ENCODE measurements around the gene STK11IP. TPM values are rescaled to one million over a fixed set of nuclear protein-coding genes. Genes with fewer than 3 reads are reported as not detected.

Gene STK11IP
- total and polyA plus RNA-seq, 2 of the 13 experiments (the other 11 are each of a cell fraction or from before 2014, with no cell fraction given), result 12.8 to 24.0 TPM

GRCh38 chr2:219597552-219598307, at the start of gene STK11IP (continued):
- TF ChIP-seq, protein P1, sequence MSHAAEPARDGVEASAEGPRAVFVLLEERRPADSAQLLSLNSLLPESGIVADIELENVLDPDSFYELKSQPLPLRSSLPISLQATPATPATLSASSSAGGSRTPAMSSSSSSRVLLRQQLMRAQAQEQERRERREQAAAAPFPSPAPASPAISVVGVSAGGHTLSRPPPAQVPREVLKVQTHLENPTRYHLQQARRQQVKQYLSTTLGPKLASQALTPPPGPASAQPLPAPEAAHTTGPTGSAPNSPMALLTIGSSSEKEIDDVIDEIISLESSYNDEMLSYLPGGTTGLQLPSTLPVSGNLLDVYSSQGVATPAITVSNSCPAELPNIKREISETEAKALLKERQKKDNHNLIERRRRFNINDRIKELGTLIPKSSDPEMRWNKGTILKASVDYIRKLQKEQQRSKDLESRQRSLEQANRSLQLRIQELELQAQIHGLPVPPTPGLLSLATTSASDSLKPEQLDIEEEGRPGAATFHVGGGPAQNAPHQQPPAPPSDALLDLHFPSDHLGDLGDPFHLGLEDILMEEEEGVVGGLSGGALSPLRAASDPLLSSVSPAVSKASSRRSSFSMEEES (CRISPR knock-in tag; IDR thresholded peaks at IDR 0.05), result peak; percentile 75
- TF ChIP-seq ZNF333 (CRISPR knock-in tag; IDR thresholded peaks at IDR 0.05; ENCODE audit: borderline replicate concordance), result 0 out of 2 replicates have a peak, but pooled peaks have one; percentile 49
- TF ChIP-seq, protein P2, sequence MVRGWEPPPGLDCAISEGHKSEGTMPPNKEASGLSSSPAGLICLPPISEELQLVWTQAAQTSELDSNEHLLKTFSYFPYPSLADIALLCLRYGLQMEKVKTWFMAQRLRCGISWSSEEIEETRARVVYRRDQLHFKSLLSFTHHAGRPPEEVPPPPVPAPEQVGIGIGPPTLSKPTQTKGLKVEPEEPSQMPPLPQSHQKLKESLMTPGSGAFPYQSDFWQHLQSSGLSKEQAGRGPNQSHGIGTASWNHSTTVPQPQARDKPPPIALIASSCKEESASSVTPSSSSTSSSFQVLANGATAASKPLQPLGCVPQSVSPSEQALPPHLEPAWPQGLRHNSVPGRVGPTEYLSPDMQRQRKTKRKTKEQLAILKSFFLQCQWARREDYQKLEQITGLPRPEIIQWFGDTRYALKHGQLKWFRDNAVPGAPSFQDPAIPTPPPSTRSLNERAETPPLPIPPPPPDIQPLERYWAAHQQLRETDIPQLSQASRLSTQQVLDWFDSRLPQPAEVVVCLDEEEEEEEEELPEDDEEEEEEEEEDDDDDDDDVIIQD (CRISPR knock-in tag; IDR thresholded peaks at IDR 0.05; ENCODE audit: low read depth), result peak; percentile 66
- peak; percentile 66; the same call in 1 of the 2 replicates for TF ChIP-seq MEIS1 (CRISPR knock-in tag; IDR thresholded peaks at IDR 0.05; ENCODE audit: borderline replicate concordance)
- TF ChIP-seq CREM (IDR thresholded peaks at IDR 0.05), result peak; percentile 95
- TF ChIP-seq CREM (CRISPR knock-in tag; IDR thresholded peaks at IDR 0.05), result no peak
- peak; percentile 68 for TF ChIP-seq BORCS8-MEF2B (CRISPR knock-in tag; IDR thresholded peaks at IDR 0.05)
- TF ChIP-seq ZNF614 (CRISPR knock-in tag; IDR thresholded peaks at IDR 0.05; ENCODE audit: borderline replicate concordance), result peak; percentile 33; the same call in 1 of the 2 replicates
- no peak for TF ChIP-seq ZIK1 (CRISPR knock-in tag; IDR thresholded peaks at IDR 0.05; ENCODE audit: borderline replicate concordance, low read depth)
- TF ChIP-seq HMGA1 (CRISPR knock-in tag; conservative IDR thresholded peaks at IDR 0.05), result no peak
- peak; percentile 47; the same call in 1 of the 2 replicates for TF ChIP-seq ZNF629 (CRISPR knock-in tag; conservative IDR thresholded peaks at IDR 0.05)
- peak; percentile 96 for TF ChIP-seq HDAC1 (CRISPR knock-in tag; IDR thresholded peaks at IDR 0.05)
- 0 out of 2 replicates have a peak, but pooled peaks have one; percentile 21 for TF ChIP-seq BHLHE40 (IDR thresholded peaks at IDR 0.05; ENCODE audit: low read length)
- no peak for TF ChIP-seq SKIL (CRISPR knock-in tag; IDR thresholded peaks at IDR 0.05; ENCODE audit: borderline replicate concordance)
- TF ChIP-seq ZNF768 (CRISPR knock-in tag; IDR thresholded peaks at IDR 0.05), result peak; percentile 79
- TF ChIP-seq CEBPG (CRISPR knock-in tag; IDR thresholded peaks at IDR 0.05), result peak; percentile 43; the same call in 1 of the 2 replicates
- TF ChIP-seq AGO2 (optimal IDR thresholded peaks at IDR 0.05; ENCODE audit: low read depth, low read length), result peak; percentile 67
- TF ChIP-seq DNMT3B (CRISPR knock-in tag; conservative IDR thresholded peaks at IDR 0.05), result peak; percentile 56; the same call in 1 of the 2 replicates
- TF ChIP-seq KAT8 (CRISPR knock-in tag; IDR thresholded peaks at IDR 0.05), result peak; percentile 99
- TF ChIP-seq ZNF772 (CRISPR knock-in tag; IDR thresholded peaks at IDR 0.05), result peak; percentile 62
- TF ChIP-seq ZSCAN21 (CRISPR knock-in tag; IDR thresholded peaks at IDR 0.05; ENCODE audit: borderline replicate concordance), result peak; percentile 69; the same call in 1 of the 2 replicates
- TF ChIP-seq, protein P3, sequence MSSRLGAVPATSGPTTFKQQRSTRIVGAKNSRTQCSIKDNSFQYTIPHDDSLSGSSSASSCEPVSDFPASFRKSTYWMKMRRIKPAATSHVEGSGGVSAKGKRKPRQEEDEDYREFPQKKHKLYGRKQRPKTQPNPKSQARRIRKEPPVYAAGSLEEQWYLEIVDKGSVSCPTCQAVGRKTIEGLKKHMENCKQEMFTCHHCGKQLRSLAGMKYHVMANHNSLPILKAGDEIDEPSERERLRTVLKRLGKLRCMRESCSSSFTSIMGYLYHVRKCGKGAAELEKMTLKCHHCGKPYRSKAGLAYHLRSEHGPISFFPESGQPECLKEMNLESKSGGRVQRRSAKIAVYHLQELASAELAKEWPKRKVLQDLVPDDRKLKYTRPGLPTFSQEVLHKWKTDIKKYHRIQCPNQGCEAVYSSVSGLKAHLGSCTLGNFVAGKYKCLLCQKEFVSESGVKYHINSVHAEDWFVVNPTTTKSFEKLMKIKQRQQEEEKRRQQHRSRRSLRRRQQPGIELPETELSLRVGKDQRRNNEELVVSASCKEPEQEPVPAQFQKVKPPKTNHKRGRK (CRISPR knock-in tag; IDR thresholded peaks at IDR 0.05), result no peak

Measured in HepG2 (cell line).